PC-3 (cell line): ENCODE measurements around the gene EPB41. TPM values are rescaled to one million over a fixed set of nuclear protein-coding genes. Genes with fewer than 3 reads are reported as not detected.

Experiments
- ATAC-seq: fragments of 200-7000 bp; cut with Tn5 transposase; 2 replicates; pipeline ENCODE4 v1.9.1; 2020; ENCODE audit warnings: mild to moderate bottlenecking, moderate library complexity
- BruUV-seq: library from RNA; stranded (reverse); fragments of 400-500 nt; replicated peaks from 2 replicates; lab custom pipeline; 2021; lab: Mats Ljungman, UMichigan
- CTCF ChIA-PET: fragments of 300-600 bp; sonication (Branson Sonifier 250); formaldehyde crosslinking; loops from one replicate; lab custom pipeline; 2022; ENCODE audit warnings: antibody characterized with exemption; lab: Charles Lee
- POLR2A ChIA-PET: fragments of 300-600 bp; sonication (Branson Sonifier 250); formaldehyde crosslinking; loops from one replicate; lab custom pipeline; 2022; ENCODE audit warnings: antibody characterized with exemption; ENCODE audit not compliant: unreplicated experiment; lab: Charles Lee
- DNase-seq: peaks from one replicate; pipeline ENCODE4 v3.0.0-alpha.2; 2015
- H2AFZ ChIP-seq: fragments of 300-600 bp; sonication (generic); 2 replicates; pipeline ENCODE4 v1.6.0; 2016; ENCODE audit warnings: antibody characterized with exemption, low read length
- H3F3A ChIP-seq: fragments of 300-600 bp; sonication (generic); one replicate; pipeline ENCODE4 v1.6.0; 2017; ENCODE audit warnings: antibody characterized with exemption, low read length, control low read depth, mild to moderate bottlenecking; ENCODE audit not compliant: unreplicated experiment
- H3K27ac ChIP-seq: fragments of 300-600 bp; sonication (generic); 2 replicates; pipeline ENCODE4 v1.5.1; 2016; ENCODE audit warnings: mild to moderate bottlenecking, low read length
- H3K27me3 ChIP-seq: fragments of 300-600 bp; sonication (generic); 2 replicates; pipeline ENCODE4 v1.6.1; 2016; ENCODE audit warnings: low read length, mixed read lengths
- H3K36me3 ChIP-seq: fragments of 300-600 bp; sonication (generic); 2 replicates; pipeline ENCODE4 v1.6.1; 2016; ENCODE audit warnings: low read depth, mixed run types, low read length, mixed read lengths
- H3K4me1 ChIP-seq: fragments of 300-600 bp; sonication (generic); 2 replicates; pipeline ENCODE4 v1.5.1; 2016; ENCODE audit warnings: low read length; ENCODE audit not compliant: insufficient read depth
- H3K4me2 ChIP-seq: fragments of 300-600 bp; sonication (generic); 2 replicates; pipeline ENCODE4 v1.6.0; 2016; ENCODE audit warnings: low read length
- H3K4me3 ChIP-seq: fragments of 300-600 bp; sonication (generic); 2 replicates; pipeline ENCODE4 v1.5.1; 2016; ENCODE audit warnings: mild to moderate bottlenecking, low read length, mixed read lengths
- H3K79me2 ChIP-seq: fragments of 300-600 bp; sonication (generic); 2 replicates; pipeline ENCODE4 v1.6.1; 2017; ENCODE audit warnings: low read length, mixed read lengths
- H3K9ac ChIP-seq: fragments of 300-600 bp; sonication (generic); 2 replicates; pipeline ENCODE4 v1.6.0; 2016; ENCODE audit warnings: mild to moderate bottlenecking, low read length
- H3K9me2 ChIP-seq: fragments of 300-600 bp; sonication (generic); replicated peaks from 2 replicates; pipeline ENCODE4 v1.6.1; 2016; ENCODE audit warnings: mixed run types, low read length, mixed read lengths
- H3K9me3 ChIP-seq: fragments of 300-600 bp; sonication (generic); 2 replicates; pipeline ENCODE4 v1.6.1; 2016; ENCODE audit warnings: low read length, mixed read lengths
- H4K20me1 ChIP-seq: fragments of 300-600 bp; sonication (generic); 2 replicates; pipeline ENCODE4 v1.6.1; 2016; ENCODE audit warnings: low read length, mixed read lengths
- CTCF ChIP-seq: fragments of 300-600 bp; sonication (generic); conservative IDR thresholded peaks from 2 replicates; pipeline ENCODE4 v1.5.1; 2017; ENCODE audit warnings: antibody characterized with exemption, low read depth, mild to moderate bottlenecking, low read length
- EZH2 ChIP-seq: fragments of 300-600 bp; sonication (generic); IDR thresholded peaks from one replicate; pipeline ENCODE4 v1.6.1; 2017; ENCODE audit warnings: antibody characterized with exemption, mild to moderate bottlenecking, low read length; ENCODE audit not compliant: unreplicated experiment
- EZH2phosphoT487 ChIP-seq: fragments of 300-600 bp; sonication (generic); IDR thresholded peaks from 2 replicates; pipeline ENCODE4 v1.6.1; 2018; ENCODE audit warnings: mild to moderate bottlenecking, antibody characterized with exemption, low read length, borderline replicate concordance
- intact Hi-C: fragments of 100-400 bp; cut with micrococcal nuclease; formaldehyde crosslinking; loops from 2 replicates; pipeline ENCODE4 v1.9.0; 2023
- total RNA-seq: library from RNA; depleted of rRNA; stranded (reverse); fragments of >200 nt; gene quantifications from 2 replicates; pipeline ENCODE4 v1.2.3, GENCODE V29; 2014

EPB41 gene
- total RNA-seq, 1 experiment from 2014 or later = 44.9 TPM

DNA sequence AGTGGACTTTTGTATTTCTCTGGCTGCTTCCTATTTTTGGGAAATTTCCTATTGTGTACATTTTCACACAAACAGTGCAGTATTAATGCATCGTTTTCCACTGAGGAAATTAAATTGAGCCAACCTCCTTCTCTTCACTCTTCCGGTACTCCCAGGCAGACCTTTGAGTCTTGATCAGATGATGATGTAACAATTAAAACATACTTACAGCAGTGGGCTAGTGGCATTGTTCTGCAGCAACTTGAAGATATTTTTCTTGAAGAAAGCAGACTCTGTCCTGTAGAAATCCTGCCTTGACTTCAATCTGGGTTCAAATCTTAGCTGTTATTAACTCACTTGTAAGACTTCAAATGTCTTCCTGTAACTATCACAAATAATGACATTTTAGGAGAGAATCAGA, 228.3 kb downstream of the EPB41 start:
- no peak for DNase-seq
- peaks cover 15% of the 10 kb centered on the region for H3K36me3 ChIP-seq
- no TSS peak for BruUV-seq
- H3K9me3 ChIP-seq = no peaks in the 10 kb centered on the region
- no peaks in the 10 kb centered on the region for H3F3A ChIP-seq
- H3K9ac ChIP-seq = no peak overlapping the region
- TF ChIP-seq EZH2phosphoT487 (no peak), CTCF (no peak), EZH2 (no peak)
- no peak overlapping the region for H3K27ac ChIP-seq
- no peak for ATAC-seq
- no peaks in the 10 kb centered on the region for H3K27me3 ChIP-seq
- H3K4me2 ChIP-seq = no peak overlapping the region
- no peak overlapping the region for H3K4me3 ChIP-seq
- no peaks in the 10 kb centered on the region for H3K79me2 ChIP-seq
- intact Hi-C loops = loop anchor here (10.0 kb wide), 1 partner anchor 258 kb away; no protein-coding TSS in a partner anchor
- peaks cover 20% of the 10 kb centered on the region for H3K4me1 ChIP-seq
- H4K20me1 ChIP-seq = no peaks in the 10 kb centered on the region
- no peaks in the 10 kb centered on the region for H3K9me2 ChIP-seq
- CTCF ChIA-PET = no interaction called here
- POLR2A ChIA-PET = no interaction called here
- no peak overlapping the region for H2AFZ ChIP-seq

DNA sequence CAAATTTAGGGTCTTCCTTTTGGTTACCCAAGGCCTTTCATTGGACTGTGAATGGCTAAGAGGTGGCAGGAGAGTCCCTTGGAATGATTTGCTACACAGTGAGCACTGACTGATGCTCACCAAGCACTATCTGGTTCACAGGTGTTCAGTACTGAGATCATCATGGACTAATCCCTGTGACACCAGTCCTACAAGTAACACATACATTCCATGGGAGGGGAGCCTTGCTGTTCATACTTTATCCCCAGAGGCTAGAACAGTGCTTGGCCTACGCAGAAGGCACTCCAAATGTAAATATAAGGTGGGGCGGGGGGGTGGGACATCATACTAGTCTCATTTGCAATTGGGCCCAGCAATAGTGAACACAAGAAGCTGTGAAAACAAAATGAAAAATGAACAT, 229.8 kb downstream of the EPB41 start:
- H3F3A ChIP-seq = peaks cover 8% of the 10 kb centered on the region
- ChIA-PET CTCF (no interaction called here), POLR2A (no interaction called here)
- no peak for DNase-seq
- no peaks in the 10 kb centered on the region for H3K9me2 ChIP-seq
- no peak overlapping the region for H3K4me2 ChIP-seq
- no peak overlapping the region for H3K27ac ChIP-seq
- peaks cover 29% of the 10 kb centered on the region for H3K36me3 ChIP-seq
- no peaks in the 10 kb centered on the region for H4K20me1 ChIP-seq
- no peak for TF ChIP-seq CTCF
- no peak for TF ChIP-seq EZH2phosphoT487
- no peaks in the 10 kb centered on the region for H3K27me3 ChIP-seq
- no peak overlapping the region for H3K4me3 ChIP-seq
- no peak overlapping the region for H2AFZ ChIP-seq
- intact Hi-C loops = loop anchor here (10.0 kb wide), 1 partner anchor 259 kb away; no protein-coding TSS in a partner anchor
- no peak overlapping the region for H3K9ac ChIP-seq
- H3K9me3 ChIP-seq = no peaks in the 10 kb centered on the region
- no peak for ATAC-seq
- H3K79me2 ChIP-seq = no peaks in the 10 kb centered on the region
- no TSS peak for BruUV-seq
- peaks cover 28% of the 10 kb centered on the region for H3K4me1 ChIP-seq

GRCh38 chr1:29145739-29146437, 231.5 kb downstream of the EPB41 start:
- Histone ChIP-seq H4K20me1 (no peaks in the 10 kb centered on the region), H3K4me2 (peak overlapping the region; percentile 13; the same call in 1 of the 2 replicates), H3K27me3 (no peaks in the 10 kb centered on the region), H2AFZ (no peak overlapping the region), H3K36me3 (peaks cover 43% of the 10 kb centered on the region), H3K9me2 (no peaks in the 10 kb centered on the region), H3K4me1 (peaks cover 28% of the 10 kb centered on the region), H3K4me3 (no peak overlapping the region), H3F3A (peaks cover 8% of the 10 kb centered on the region), H3K79me2 (no peaks in the 10 kb centered on the region), H3K27ac (peak overlapping the region; percentile 74), H3K9ac (no peak overlapping the region; the same call in 1 of the 2 replicates), H3K9me3 (no peaks in the 10 kb centered on the region)
- peak; percentile 22 for ATAC-seq
- ChIA-PET CTCF (no interaction called here), POLR2A (no interaction called here)
- peak; percentile 59 for DNase-seq
- TF ChIP-seq EZH2 = no peak
- TF ChIP-seq CTCF = no peak
- no peak for TF ChIP-seq EZH2phosphoT487
- intact Hi-C loops = loop anchor here (10.0 kb wide), 1 partner anchor 261 kb away; no protein-coding TSS in a partner anchor
- BruUV-seq = no TSS peak
